Measurements from ENCODE around the gene OR10H2.
"Not testable (repeated sequence)": the region's sequence is repeated elsewhere in the genome, so short reads cannot be mapped to it uniquely, and the experiment has no call there.

The OR10H2 gene

GRCh38 chr19:15774159-15774558 is 46.3 kb downstream of the OR10H2 start:
- DNase-seq, result not testable (repeated sequence)

DNA sequence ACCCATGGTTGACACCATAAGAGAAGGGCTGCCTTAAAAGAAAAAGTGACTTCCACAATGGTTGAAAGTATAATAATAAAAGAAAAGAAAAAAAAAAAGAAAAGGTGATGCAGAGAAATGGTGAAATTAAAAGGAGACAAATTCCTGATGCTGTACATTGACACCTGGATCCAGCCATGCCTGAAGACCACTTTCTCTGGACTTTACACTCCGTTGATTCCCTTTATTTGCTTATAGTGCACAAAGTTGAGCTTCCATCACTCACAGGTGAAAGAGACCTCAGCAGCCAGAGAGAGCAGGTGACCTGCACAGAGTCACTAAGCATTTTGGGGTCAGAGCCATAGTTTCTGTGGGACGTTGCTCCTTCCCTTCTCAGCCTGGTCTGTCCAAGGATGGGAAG is 47.4 kb downstream of the OR10H2 start:
- DNase-seq, result no peak

- DNase-seq, result no peak
Observed at GRCh38 chr19:15776264-15776663, 48.4 kb downstream of the OR10H2 start.

DNA sequence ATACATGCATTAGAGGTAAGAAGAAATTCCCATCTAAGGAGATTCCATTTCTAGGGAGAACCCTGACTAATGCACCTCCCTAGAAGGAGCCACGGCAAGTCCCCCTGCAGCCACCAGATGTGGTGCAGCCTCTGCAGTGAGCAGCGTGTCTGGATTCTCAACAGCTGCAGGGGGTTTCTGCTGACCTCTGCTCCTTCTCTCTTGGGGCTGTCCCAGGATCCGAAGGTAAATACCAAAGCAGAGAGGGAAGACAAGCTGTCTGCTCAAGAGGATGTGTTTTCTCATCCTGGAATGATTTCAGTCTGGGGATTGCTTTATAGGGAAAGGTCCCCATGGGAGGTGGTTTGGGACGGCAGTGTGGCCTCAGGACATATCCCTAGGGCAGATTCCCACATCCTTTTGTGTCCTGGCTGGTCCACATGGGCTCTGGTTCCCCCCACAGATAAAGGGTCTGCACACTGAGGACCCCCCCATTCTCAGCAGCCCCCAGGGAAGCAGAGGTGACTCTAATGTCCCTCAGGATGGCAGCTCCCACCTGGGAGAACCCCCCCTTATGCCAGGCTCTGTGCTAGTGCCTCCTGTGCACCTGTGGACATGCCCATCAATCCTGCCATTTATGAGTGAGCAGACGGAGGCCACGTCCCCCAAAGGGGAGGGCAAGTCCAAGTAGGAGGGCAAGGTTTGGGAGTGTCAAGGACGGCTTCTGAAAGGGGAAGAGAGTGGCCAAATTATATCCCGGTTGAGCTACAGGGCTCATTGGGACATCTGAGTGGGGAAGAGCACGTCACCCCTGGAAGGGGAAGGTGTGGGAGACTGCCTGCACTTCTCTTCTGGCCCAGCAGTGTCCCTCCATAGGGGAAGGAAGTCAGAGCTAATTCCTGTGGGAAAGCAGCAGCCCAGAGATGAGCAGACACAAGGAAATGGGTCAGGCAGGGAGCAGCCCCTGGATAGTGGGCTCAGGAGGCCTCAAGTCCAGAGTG is 49.5 kb downstream of the OR10H2 start:
- DNase-seq, result no peak
